ENCODE results near the gene TMEM207.

TMEM207 gene

DNA sequence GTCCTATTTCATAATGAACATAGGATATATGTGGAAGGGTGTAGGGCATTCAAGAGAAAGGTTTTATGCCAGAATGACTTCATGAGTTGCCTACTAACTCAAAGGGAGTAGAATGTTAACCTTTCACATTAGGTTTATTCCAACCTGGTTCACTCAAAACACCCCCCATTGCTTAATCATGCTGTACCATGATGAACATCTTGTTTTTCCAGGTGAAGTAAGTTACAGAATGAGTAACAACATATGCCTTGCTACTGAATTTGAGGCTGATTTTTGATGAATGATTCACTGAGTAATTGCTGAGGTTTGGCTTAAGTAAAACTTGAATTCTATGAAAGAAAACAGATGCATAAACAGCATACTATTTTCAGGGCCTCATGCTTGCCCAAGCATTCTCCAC lies 67.6 kb downstream of the TMEM207 start:
- no peak for DNase-seq

DNA sequence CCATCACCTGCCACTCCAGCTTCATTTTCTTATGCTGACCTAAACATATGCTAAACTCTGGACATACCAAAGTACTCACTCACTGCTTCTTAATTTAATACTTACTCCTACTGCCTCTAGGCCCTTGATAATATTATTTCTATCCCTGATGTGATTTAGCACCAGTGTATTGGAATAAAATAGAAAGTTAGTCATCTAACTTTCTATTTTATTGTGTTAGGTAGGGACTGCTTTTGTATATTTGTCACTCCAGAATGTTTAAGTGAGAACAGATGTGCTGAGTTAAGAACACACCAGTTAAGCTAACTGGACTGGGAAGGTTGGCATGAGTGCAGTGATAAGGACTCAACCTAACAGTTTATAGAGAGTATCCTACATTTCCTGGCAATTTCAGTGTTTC lies 68.3 kb downstream of the TMEM207 start:
- no peak for DNase-seq

DNA sequence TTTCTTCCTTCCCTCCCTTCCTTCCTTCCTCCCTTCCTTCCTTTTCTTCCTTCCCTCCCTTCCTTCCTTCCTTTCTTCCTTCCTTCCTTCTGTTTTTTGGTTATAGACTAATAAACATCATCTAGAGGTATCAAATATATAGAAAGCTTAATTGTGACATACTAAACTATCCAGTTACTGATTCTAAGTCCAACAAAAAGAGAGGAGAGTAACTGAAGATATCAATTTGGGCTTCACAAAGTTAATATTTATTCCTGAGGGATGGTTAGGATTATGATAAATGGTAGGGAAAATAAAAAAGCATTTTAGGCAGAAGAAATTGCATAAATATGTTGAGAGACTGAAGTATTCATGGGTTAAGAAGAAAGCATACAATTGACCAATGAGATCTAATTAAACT lies 69.5 kb downstream of the TMEM207 start:
- DNase-seq = no peak
